Keratinocyte (primary cell): ENCODE measurements around the gene ZBTB7A. TPM values are rescaled to one million over a fixed set of nuclear protein-coding genes. Genes with fewer than 3 reads are reported as not detected.

ENCODE experiments used
- DNase-seq: peaks from one replicate; pipeline ENCODE4 v3.0.0-alpha.2; 2011; ENCODE audit warnings: low read depth, missing footprints, low spot score
- FAIRE-seq: peaks from 2 replicates; lab custom pipeline; 2011; peaks lifted over from hg19 to GRCh38; lab: Jason Lieb, UNC
- H2AFZ ChIP-seq: 2 replicates; pipeline ENCODE4 v1.6.0; 2012; ENCODE audit warnings: low read length, control low read depth, inconsistent platforms; ENCODE audit not compliant: control insufficient read depth
- H3K27ac ChIP-seq: 2 replicates; pipeline ENCODE4 v1.5.1; 2011; ENCODE audit warnings: low read length; ENCODE audit not compliant: control insufficient read depth, insufficient read depth
- H3K27me3 ChIP-seq: 3 replicates; pipeline ENCODE4 v1.6.0; 2011; ENCODE audit warnings: low read length; ENCODE audit not compliant: control insufficient read depth, insufficient read depth; ENCODE audit errors: extremely low read depth
- H3K36me3 ChIP-seq, 2 experiments: 2 replicates in 1 of 2; 3 replicates in 1 of 2; pipeline ENCODE4 v1.5.1; 2011; ENCODE audit warnings: low read length in 2 of 2, mild to moderate bottlenecking in 1 of 2; ENCODE audit not compliant: control insufficient read depth in 2 of 2, insufficient read depth in 2 of 2; ENCODE audit errors: extremely low read depth in 1 of 2
- H3K4me1 ChIP-seq: 3 replicates; pipeline ENCODE4 v1.5.1; 2011; ENCODE audit warnings: low read length; ENCODE audit not compliant: control insufficient read depth, insufficient read depth; ENCODE audit errors: extremely low read depth
- H3K4me2 ChIP-seq: 3 replicates; pipeline ENCODE4 v1.6.0; 2011; ENCODE audit warnings: low read depth, low read length; ENCODE audit not compliant: control insufficient read depth, insufficient read depth; ENCODE audit errors: extremely low read depth
- H3K4me3 ChIP-seq, 3 experiments: fragments of 200-600 bp in 1 of 3; sonication (generic) in 1 of 3; 2 replicates in 2 of 3; 3 replicates in 1 of 3; pipeline ENCODE4 v1.5.1; 2011 to 2016; ENCODE audit warnings: low read length in 3 of 3, mild to moderate bottlenecking in 3 of 3, control low read depth in 2 of 3, inconsistent platforms in 1 of 3, low read depth in 1 of 3, mixed read lengths in 1 of 3, mixed run types in 1 of 3, moderate library complexity in 1 of 3; ENCODE audit not compliant: control insufficient read depth in 2 of 3, insufficient read depth in 2 of 3; ENCODE audit errors: extremely low read depth in 1 of 3
- H3K79me2 ChIP-seq: 2 replicates; pipeline ENCODE4 v1.6.0; 2012; ENCODE audit warnings: low read length; ENCODE audit not compliant: control insufficient read depth, insufficient read depth
- H3K9ac ChIP-seq: 3 replicates; pipeline ENCODE4 v1.6.0; 2011; ENCODE audit warnings: low read length; ENCODE audit not compliant: control insufficient read depth, insufficient read depth; ENCODE audit errors: extremely low read depth
- H3K9me1 ChIP-seq: 3 replicates; pipeline ENCODE4 v1.6.0; 2011; ENCODE audit warnings: low read length; ENCODE audit not compliant: control insufficient read depth, insufficient read depth; ENCODE audit errors: extremely low read depth
- H3K9me3 ChIP-seq: 2 replicates; pipeline ENCODE4 v1.5.1; 2012; ENCODE audit warnings: low read depth, low read length; ENCODE audit not compliant: control insufficient read depth
- H4K20me1 ChIP-seq: 3 replicates; pipeline ENCODE4 v1.6.0; 2011; ENCODE audit warnings: low read length; ENCODE audit not compliant: control insufficient read depth, insufficient read depth; ENCODE audit errors: extremely low read depth
- EZH2 ChIP-seq: IDR thresholded peaks from one replicate; pipeline ENCODE4 v1.6.1; 2012; ENCODE audit warnings: inconsistent platforms, mild to moderate bottlenecking, low read length, moderate library complexity
- dilution Hi-C: fragments of 300-500 bp; cut with MboI; formaldehyde crosslinking; loops from one replicate; pipeline ENCODE4 v1.7.0; 2020; ENCODE audit warnings: low sequenced_read_pairs; ENCODE audit not compliant: extremely low pct_ligation_motif_present
- polyA plus RNA-seq, 5 experiments: library from polyadenylated mRNA; depleted of rRNA in 3 of 5; stranded (reverse) in 3 of 5; stranded (forward) in 1 of 5; unstranded in 1 of 5; fragments of >200 nt; gene quantifications; 1 replicate in 1 of 5; 2 replicates in 3 of 5; 3 replicates in 1 of 5; pipeline versions ENCODE4 v1.2.1 to v1.2.3, GENCODE V29; 2011 to 2012; ENCODE audit warnings: missing spikeins in 2 of 5, low read depth in 1 of 5, low replicate concordance in 1 of 5
- TF ChIP-seq, protein P1 (sequence below), 3 experiments: IDR thresholded peaks in 1 of 3; conservative IDR thresholded peaks in 1 of 3; optimal IDR thresholded peaks in 1 of 3; 2 replicates in 2 of 3; 3 replicates in 1 of 3; pipeline versions ENCODE3 to v1.5.1; 2011; ENCODE audit warnings: low read length in 3 of 3, mild to moderate bottlenecking in 3 of 3, moderate library complexity in 2 of 3, control low read depth in 1 of 3, inconsistent platforms in 1 of 3; ENCODE audit not compliant: insufficient read depth in 2 of 3; ENCODE audit errors: extremely low read depth in 1 of 3

Gene ZBTB7A
- polyA plus RNA-seq, 1 donor (not counting 4 experiments of a cell fraction or from before 2014, with no cell fraction given), result 3.7 TPM

DNA sequence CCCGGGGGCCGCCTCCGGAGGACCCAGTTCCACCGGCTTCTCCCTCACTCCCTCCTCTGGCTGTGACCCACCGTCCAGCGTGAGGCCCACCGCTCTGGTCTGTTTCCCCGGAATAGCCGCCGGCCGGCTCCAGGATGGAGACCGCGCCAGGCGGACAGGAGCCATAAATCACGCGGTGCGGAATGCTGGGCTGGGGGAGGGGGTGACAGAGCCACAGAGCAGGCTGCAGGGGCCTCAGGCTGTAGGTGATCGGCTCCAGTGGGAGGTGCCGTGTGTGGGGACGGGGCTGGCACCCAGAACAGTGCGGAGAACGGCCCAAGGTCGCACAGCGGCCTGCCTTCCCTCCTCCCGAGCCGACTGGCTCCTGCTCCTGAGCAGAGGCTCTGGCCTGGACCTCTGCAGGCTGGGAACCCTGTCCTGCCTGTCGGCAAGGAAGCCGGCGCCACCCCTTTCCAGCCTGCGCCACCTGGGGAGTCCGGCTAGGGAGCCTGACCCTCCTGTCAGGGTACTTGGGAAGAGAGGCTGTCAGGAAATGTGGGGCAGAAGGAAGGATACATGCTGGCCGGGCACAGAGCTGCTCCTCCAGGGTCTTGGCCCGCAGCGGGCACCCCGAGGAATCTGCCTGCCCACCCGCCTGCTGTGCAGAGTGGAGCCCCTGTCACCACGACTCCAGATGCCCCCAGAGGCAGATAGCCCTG is 50.8 kb downstream of the ZBTB7A start:
- Histone ChIP-seq H3K36me3 (peaks cover 21 to 35% of the 10 kb centered on the region in 2 experiments), H3K79me2 (peaks cover 35% of the 10 kb centered on the region)
- no peak for FAIRE-seq

DNA sequence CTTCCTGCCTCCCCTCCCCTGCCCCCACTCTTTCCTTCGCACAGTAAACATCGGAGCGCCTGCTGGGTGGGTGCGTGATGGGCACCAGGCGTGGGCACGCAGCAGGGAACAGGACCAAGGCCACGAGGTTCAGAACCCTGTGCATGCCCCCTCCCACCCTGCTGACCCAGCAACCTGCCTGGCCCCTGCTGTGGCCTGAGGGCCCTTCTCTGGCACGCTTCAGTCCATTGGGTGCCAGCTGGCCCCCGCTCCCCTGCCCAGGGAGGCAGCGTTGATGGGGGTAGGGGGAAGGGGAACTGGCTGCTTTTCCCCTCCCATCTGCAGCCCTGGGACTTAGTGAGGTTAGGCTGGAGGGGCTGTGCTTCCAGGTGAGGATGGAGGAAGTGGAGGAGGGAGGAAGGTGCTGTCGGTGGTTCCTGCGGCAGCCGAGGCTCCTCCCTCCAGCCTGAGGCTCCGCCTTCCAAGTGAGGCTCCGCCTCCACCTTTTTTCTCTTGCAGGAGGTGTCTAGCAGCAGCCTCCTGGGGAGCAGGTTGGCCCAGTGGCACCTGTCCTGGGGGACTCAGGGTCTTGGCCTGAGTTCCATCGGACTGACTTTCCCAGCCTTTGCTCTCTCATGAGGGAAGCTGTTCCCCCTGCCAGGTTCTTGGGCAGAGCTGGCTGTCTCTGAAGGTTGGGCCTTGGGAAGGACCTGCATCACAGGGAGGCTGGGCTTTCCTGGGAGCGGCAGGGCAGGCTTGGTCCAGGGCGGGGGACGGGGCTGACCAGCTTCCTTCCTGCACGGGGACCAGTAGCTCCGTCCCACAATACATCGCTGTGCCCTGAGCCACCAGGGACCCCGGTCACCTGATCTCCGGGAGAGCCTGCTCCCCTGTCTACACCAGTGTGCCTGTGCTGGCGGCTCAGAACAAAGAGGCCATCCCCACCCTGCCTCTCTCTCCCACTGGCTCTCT is 51.9 kb downstream of the ZBTB7A start:
- no peak overlapping the region for H3K27ac ChIP-seq
- dilution Hi-C loops, result no loop called here
- peaks cover 3% of the 10 kb centered on the region for H4K20me1 ChIP-seq
- H3K4me1 ChIP-seq, result no peaks in the 10 kb centered on the region
- no peak overlapping the region for H3K9ac ChIP-seq
- no peak overlapping the region for H3K4me2 ChIP-seq
- TF ChIP-seq, protein P1, sequence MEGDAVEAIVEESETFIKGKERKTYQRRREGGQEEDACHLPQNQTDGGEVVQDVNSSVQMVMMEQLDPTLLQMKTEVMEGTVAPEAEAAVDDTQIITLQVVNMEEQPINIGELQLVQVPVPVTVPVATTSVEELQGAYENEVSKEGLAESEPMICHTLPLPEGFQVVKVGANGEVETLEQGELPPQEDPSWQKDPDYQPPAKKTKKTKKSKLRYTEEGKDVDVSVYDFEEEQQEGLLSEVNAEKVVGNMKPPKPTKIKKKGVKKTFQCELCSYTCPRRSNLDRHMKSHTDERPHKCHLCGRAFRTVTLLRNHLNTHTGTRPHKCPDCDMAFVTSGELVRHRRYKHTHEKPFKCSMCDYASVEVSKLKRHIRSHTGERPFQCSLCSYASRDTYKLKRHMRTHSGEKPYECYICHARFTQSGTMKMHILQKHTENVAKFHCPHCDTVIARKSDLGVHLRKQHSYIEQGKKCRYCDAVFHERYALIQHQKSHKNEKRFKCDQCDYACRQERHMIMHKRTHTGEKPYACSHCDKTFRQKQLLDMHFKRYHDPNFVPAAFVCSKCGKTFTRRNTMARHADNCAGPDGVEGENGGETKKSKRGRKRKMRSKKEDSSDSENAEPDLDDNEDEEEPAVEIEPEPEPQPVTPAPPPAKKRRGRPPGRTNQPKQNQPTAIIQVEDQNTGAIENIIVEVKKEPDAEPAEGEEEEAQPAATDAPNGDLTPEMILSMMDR (optimal IDR thresholded peaks at IDR 0.05 in 1 of 3, IDR thresholded peaks at IDR 0.05 in 1 of 3, conservative IDR thresholded peaks at IDR 0.05 in 1 of 3; ENCODE audit: extremely low read depth in 1 of 3, insufficient read depth in 2 of 3, low read length in 3 of 3), result no peak
- TF ChIP-seq EZH2, result no peak
- H2AFZ ChIP-seq, result no peak overlapping the region
- H3K27me3 ChIP-seq, result no peaks in the 10 kb centered on the region
- H3K9me3 ChIP-seq, result no peaks in the 10 kb centered on the region
- H3K9me1 ChIP-seq, result no peaks in the 10 kb centered on the region
- DNase-seq (no peak), FAIRE-seq (no peak)
- no peak overlapping the region for H3K4me3 ChIP-seq
- H3K36me3 ChIP-seq, result peaks cover 21 to 35% of the 10 kb centered on the region in 2 experiments
- H3K79me2 ChIP-seq, result peaks cover 43% of the 10 kb centered on the region

More for the DNA sequence above, 50.8 kb downstream of the ZBTB7A start:
- H3K9ac ChIP-seq, result no peak overlapping the region
- no peaks in the 10 kb centered on the region for H3K9me1 ChIP-seq
- H4K20me1 ChIP-seq, result peaks cover 3% of the 10 kb centered on the region
- no peak overlapping the region for H2AFZ ChIP-seq
- no peaks in the 10 kb centered on the region for H3K27me3 ChIP-seq
- TF ChIP-seq, protein P1 (optimal IDR thresholded peaks at IDR 0.05 in 1 of 3, IDR thresholded peaks at IDR 0.05 in 1 of 3, conservative IDR thresholded peaks at IDR 0.05 in 1 of 3; ENCODE audit: extremely low read depth in 1 of 3, insufficient read depth in 2 of 3, low read length in 3 of 3), result no peak
- no peak overlapping the region for H3K27ac ChIP-seq
- no peak for DNase-seq
- no peaks in the 10 kb centered on the region for H3K4me1 ChIP-seq
- H3K9me3 ChIP-seq, result no peaks in the 10 kb centered on the region
- H3K4me2 ChIP-seq, result no peak overlapping the region
- no peak overlapping the region for H3K4me3 ChIP-seq
- dilution Hi-C loops, result no loop called here
